HG03558 (cell line): ENCODE data around the gene KMT2C.
A peak's percentile ranks its signal among the peaks of the same experiment; 100 is the strongest.

Experiments used
- ATAC-seq: cut with Tn5 transposase; IDR thresholded peaks from one replicate; pipeline ENCODE4 v1.9.1; 2021; ENCODE audit warnings: moderate number of reproducible peaks; ENCODE audit not compliant: unreplicated experiment; ENCODE audit errors: extremely low read depth

KMT2C gene

GRCh38 chr7:152158801-152159587, 276.8 kb downstream of the KMT2C start:
- ATAC-seq: peak; percentile 68

- ATAC-seq: no peak
These were observed 283.5 kb downstream of the KMT2C start for GRCh38 chr7:152152267-152152666.

- ATAC-seq: no peak
These were observed 286.4 kb downstream of the KMT2C start for GRCh38 chr7:152149363-152149762.

- no peak for ATAC-seq
These were observed 287.1 kb downstream of the KMT2C start for GRCh38 chr7:152148706-152149105.

- ATAC-seq: no peak
These were observed 289.8 kb downstream of the KMT2C start for GRCh38 chr7:152145853-152146466.

- ATAC-seq: no peak
These were observed 291.1 kb downstream of the KMT2C start for GRCh38 chr7:152144557-152145245.

GRCh38 chr7:152142976-152143595, 292.7 kb downstream of the KMT2C start:
- no peak for ATAC-seq

- ATAC-seq: no peak
These were observed 295.2 kb downstream of the KMT2C start for GRCh38 chr7:152140560-152140959.

- ATAC-seq: no peak
These were observed 295.7 kb downstream of the KMT2C start for GRCh38 chr7:152140067-152140466.

- no peak for ATAC-seq
These were observed 298.3 kb downstream of the KMT2C start for GRCh38 chr7:152137476-152138025.

- no peak for ATAC-seq
These were observed 299.1 kb downstream of the KMT2C start for GRCh38 chr7:152136686-152137085.

- ATAC-seq: no peak
These were observed 302.0 kb downstream of the KMT2C start for GRCh38 chr7:152133804-152134203.

GRCh38 chr7:152132812-152133211, 303.0 kb downstream of the KMT2C start:
- ATAC-seq: no peak

GRCh38 chr7:152131981-152132494, 303.8 kb downstream of the KMT2C start:
- ATAC-seq: no peak

GRCh38 chr7:152130658-152131590, 304.9 kb downstream of the KMT2C start:
- ATAC-seq: no peak

- ATAC-seq: no peak
These were observed 306.1 kb downstream of the KMT2C start for GRCh38 chr7:152129682-152130081.

GRCh38 chr7:152128741-152129461, 306.9 kb downstream of the KMT2C start:
- no peak for ATAC-seq

GRCh38 chr7:152128252-152128651, 307.6 kb downstream of the KMT2C start:
- ATAC-seq: no peak

- no peak for ATAC-seq
These were observed 308.6 kb downstream of the KMT2C start for GRCh38 chr7:152127229-152127628.
